Inflammatory macrophage (primary cell): ENCODE measurements around the gene OSBPL1A.

Source experiments
- DNase-seq, 2 donors: peaks; one replicate each; pipeline ENCODE4 v3.0.0-alpha.2; 2020 to 2022

The OSBPL1A gene

GRCh38 chr18:24115628-24116027 is 282.0 kb downstream of the OSBPL1A start:
- DNase-seq: peak; percentile 18 to 38

- DNase-seq: no peak
Observed at GRCh38 chr18:24114924-24115549, 282.6 kb downstream of the OSBPL1A start.

GRCh38 chr18:24112874-24113615 is 284.6 kb downstream of the OSBPL1A start:
- DNase-seq: no peak

GRCh38 chr18:24112464-24112863 is 285.2 kb downstream of the OSBPL1A start:
- no peak for DNase-seq
